BJ (cell line): ENCODE measurements around the gene TRIP11. TPM values are rescaled to one million over a fixed set of nuclear protein-coding genes. Genes with fewer than 3 reads are reported as not detected.

Source experiments
- CTCF ChIA-PET: fragments of 350-600 bp; formaldehyde crosslinking; extraction: SDS; loops from one replicate; lab custom pipeline; 2021; ENCODE audit warnings: antibody characterized with exemption, inconsistent platforms; lab: Yijun Ruan, JAX
- POLR2A ChIA-PET: fragments of 300-600 bp; sonication (Branson Sonifier 250); formaldehyde crosslinking; extraction: SDS; loops from one replicate; lab custom pipeline; 2021; ENCODE audit warnings: antibody characterized with exemption; lab: Charles Lee
- DNase-seq: peaks from one replicate; pipeline ENCODE4 v3.0.0-alpha.2; 2011; ENCODE audit warnings: low read depth
- H3K27me3 ChIP-seq: 2 replicates; pipeline ENCODE4 v1.6.0; 2011; ENCODE audit warnings: low read length; ENCODE audit not compliant: control insufficient read depth, insufficient read depth
- H3K36me3 ChIP-seq: 2 replicates; pipeline ENCODE4 v1.5.1; 2011; ENCODE audit warnings: low read length; ENCODE audit not compliant: control insufficient read depth, insufficient read depth
- H3K4me3 ChIP-seq: 2 replicates; pipeline ENCODE4 v1.5.1; 2011; ENCODE audit warnings: low read depth, mild to moderate bottlenecking, control low read depth, low read length
- CTCF ChIP-seq: IDR thresholded peaks from 2 replicates; pipeline ENCODE4 v1.5.1; 2011; ENCODE audit warnings: low read depth, mild to moderate bottlenecking, control low read depth, inconsistent platforms, low read length, moderate library complexity; ENCODE audit not compliant: insufficient read depth
- polyA plus RNA-seq: library from polyadenylated mRNA; depleted of rRNA; stranded (reverse); fragments of >200 nt; gene quantifications from 2 replicates; pipeline ENCODE4 v1.2.3, GENCODE V29; 2011

Gene TRIP11
- polyA plus RNA-seq, 1 experiment, result 14.7 TPM

GRCh38 chr14:91964011-91964410 lies 75.8 kb downstream of the TRIP11 start:
- TF ChIP-seq CTCF, result no peak
- Histone ChIP-seq H3K36me3 (peaks cover 1% of the 10 kb centered on the region; the same call in 1 of the 2 replicates), H3K4me3 (no peak overlapping the region), H3K27me3 (no peaks in the 10 kb centered on the region)
- DNase-seq, result no peak
- ChIA-PET POLR2A (interaction anchor here (0.7 to 1.1 kb wide), 2 partner anchors 10 to 17 kb away, joined by 3 read pairs; no protein-coding TSS in a partner anchor), CTCF (interaction anchor here (1.2 kb wide), 1 partner anchor 15 kb away, joined by 3 read pairs; no protein-coding TSS in a partner anchor)

- Histone ChIP-seq H3K4me3 (no peak overlapping the region), H3K27me3 (no peaks in the 10 kb centered on the region), H3K36me3 (no peaks in the 10 kb centered on the region)
- no peak for TF ChIP-seq CTCF
- no peak for DNase-seq
- CTCF ChIA-PET, result interaction anchor here (1.2 kb wide), 1 partner anchor 15 kb away, joined by 3 read pairs; no protein-coding TSS in a partner anchor
- POLR2A ChIA-PET, result interaction anchor here (0.7 to 1.1 kb wide), 2 partner anchors 10 to 17 kb away, joined by 3 read pairs; no protein-coding TSS in a partner anchor
Measured at GRCh38 chr14:91963465-91963864, 76.4 kb downstream of the TRIP11 start.

GRCh38 chr14:91961297-91962220 lies 78.3 kb downstream of the TRIP11 start:
- ChIA-PET POLR2A (interaction anchor here (0.6 kb wide), 1 partner anchor 18 kb away, joined by 3 read pairs; no protein-coding TSS in a partner anchor), CTCF (interaction anchor here (1.0 kb wide), 1 partner anchor 15 kb away, joined by 3 read pairs; no protein-coding TSS in a partner anchor)
- no peaks in the 10 kb centered on the region for H3K36me3 ChIP-seq
- H3K27me3 ChIP-seq, result no peaks in the 10 kb centered on the region
- H3K4me3 ChIP-seq, result no peak overlapping the region
- no peak for TF ChIP-seq CTCF
- no peak for DNase-seq

GRCh38 chr14:91957876-91958313 lies 82.0 kb downstream of the TRIP11 start:
- Histone ChIP-seq H3K27me3 (no peaks in the 10 kb centered on the region), H3K36me3 (no peaks in the 10 kb centered on the region), H3K4me3 (no peak overlapping the region)
- CTCF ChIA-PET, result no interaction called here
- TF ChIP-seq CTCF, result no peak
- no peak for DNase-seq
- POLR2A ChIA-PET, result no interaction called here

GRCh38 chr14:91956616-91957015 lies 83.2 kb downstream of the TRIP11 start:
- Histone ChIP-seq H3K4me3 (no peak overlapping the region), H3K27me3 (no peaks in the 10 kb centered on the region), H3K36me3 (no peaks in the 10 kb centered on the region)
- DNase-seq, result no peak
- TF ChIP-seq CTCF, result no peak
- ChIA-PET CTCF (no interaction called here), POLR2A (no interaction called here)
